Head of caudate nucleus (tissue), 42 donors: ENCODE results near the gene TMEM39B.
"Not testable (repeated sequence)": the region's sequence is repeated elsewhere in the genome, so short reads cannot be mapped to it uniquely, and the experiment has no call there.

Experiments used
- DNase-seq, 42 donors: peaks; one replicate each; pipeline versions ENCODE4 v3.0.0 to v3.0.0-alpha.2; 2020 to 2021; ENCODE audit warnings: mixed read lengths in 7 of 42
- intact Hi-C: fragments of 100-400 bp; cut with DNase I; formaldehyde crosslinking; loops from one replicate; pipeline ENCODE4 v1.15.0; 2022

The TMEM39B gene

GRCh38 chr1:32065613-32066488 is 6.9 kb upstream of the TMEM39B start:
- DNase-seq, intact Hi-C loops: not testable (repeated sequence)

DNA sequence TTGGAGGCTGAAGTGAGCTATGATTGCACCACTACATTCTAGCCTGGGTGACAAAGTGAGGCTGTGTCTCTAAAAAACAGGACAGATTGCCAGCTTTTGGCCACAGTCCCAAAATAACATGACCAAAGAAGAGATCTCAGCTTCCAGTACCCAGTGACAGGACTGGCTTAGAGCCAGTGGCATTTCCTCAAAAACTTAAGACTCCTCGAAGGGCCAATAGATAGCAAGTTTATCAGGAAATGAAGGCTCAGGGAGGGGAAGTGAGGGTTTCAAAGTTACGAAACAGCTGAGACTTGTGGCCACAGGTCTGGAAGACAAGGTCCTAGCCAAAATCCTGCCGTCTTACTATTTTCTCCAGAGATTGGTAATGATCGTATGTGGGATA is 6.3 kb upstream of the TMEM39B start:
- intact Hi-C loops, result no loop called here
- DNase-seq, result peak in 25 of 42 donors; percentile 12 to 70 (median 40)

DNA sequence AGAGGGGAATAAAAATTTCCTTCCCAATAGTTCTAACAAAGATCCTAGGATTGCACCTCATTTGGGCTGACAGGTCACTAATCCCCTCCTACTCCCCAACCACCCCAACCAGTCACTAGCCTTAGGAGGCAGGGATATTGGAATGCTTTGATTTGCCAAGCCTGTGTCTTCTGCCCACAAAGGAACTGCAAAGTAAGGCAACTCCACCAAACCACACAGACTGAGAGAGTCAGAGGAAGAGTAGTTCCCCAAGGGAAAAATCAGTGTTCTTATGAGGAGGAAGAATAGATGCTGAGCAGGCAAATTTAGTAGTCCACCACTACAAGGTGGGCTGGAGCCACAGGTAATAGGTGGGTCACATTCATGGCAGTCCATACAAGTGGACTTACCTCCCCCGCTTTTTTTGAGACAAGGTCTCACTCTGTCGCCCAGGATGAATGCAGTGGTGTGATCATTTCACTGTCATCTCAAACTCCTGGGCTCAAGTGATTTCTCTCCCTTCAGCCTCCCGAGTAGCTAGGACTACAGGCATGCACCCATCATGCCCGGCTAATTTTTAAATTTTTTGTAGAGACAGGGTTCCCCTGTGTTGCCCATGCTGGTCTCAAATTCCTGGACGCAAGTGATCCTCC is 3.7 kb upstream of the TMEM39B start:
- intact Hi-C loops, result no loop called here
- no peak for DNase-seq

GRCh38 chr1:32071758-32072621 is 749 bp upstream of the TMEM39B start:
- DNase-seq, result no peak
- intact Hi-C loops, result loop anchor here (2.0 kb wide), 1 partner anchor 57 kb away; no protein-coding TSS in a partner anchor

GRCh38 chr1:32073299-32074229 is 825 bp downstream of the TMEM39B start:
- peak in 25 of 42 donors; percentile 9 to 95 (median 38) for DNase-seq
- intact Hi-C loops, result loop anchor here (2.0 kb wide), 1 partner anchor 59 kb away; no protein-coding TSS in a partner anchor

DNA sequence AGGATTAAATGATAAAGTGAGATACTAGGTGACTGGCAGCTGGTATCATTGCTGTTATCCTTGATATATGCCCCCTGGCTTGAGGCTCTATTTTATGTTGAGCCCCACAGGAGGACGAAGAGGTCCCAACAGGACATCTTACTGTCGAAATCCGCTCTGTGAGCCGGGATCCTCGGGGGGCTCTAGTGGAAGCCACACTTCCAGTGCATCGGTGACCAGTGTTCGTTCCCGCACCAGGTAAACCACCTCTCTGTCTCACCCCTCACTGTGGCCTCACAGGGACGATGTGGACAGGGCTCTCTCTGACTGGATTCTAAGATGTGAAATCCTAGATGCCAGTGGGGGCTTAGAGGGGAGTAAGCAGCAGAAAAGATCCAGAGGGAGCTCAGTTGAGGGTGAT is 2.1 kb downstream of the TMEM39B start:
- DNase-seq, result no peak
- intact Hi-C loops, result no loop called here

DNA sequence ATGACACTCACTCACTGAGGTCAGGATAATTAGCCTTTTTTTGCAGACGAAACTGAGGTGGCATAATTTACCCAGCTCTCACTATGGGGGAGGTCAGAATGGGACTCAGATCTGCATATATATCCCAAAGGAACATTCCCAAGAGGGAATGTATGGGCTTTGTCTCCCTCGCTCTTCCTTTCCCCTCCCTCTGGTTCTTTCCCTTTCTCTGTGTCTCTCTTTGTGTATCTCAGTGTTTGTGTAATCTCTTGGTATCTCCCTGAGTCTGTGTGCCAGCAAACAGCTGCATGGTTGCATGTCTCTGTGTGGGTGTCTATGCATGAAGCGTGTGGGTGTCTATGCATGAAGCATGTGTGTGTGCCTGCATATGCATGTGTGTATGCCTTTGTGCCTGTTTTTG is 4.7 kb downstream of the TMEM39B start:
- intact Hi-C loops, result no loop called here
- no peak for DNase-seq

- DNase-seq, result no peak
- intact Hi-C loops, result no loop called here
Observed at GRCh38 chr1:32082022-32082421, 9.3 kb downstream of the TMEM39B start.

- intact Hi-C loops, DNase-seq: not testable (repeated sequence)
Observed at GRCh38 chr1:32086381-32086780, 13.6 kb downstream of the TMEM39B start.

GRCh38 chr1:32091176-32091575 is 18.4 kb downstream of the TMEM39B start:
- peak in 36 of 42 donors; percentile 21 to 86 (median 58) for DNase-seq
- intact Hi-C loops, result no loop called here

DNA sequence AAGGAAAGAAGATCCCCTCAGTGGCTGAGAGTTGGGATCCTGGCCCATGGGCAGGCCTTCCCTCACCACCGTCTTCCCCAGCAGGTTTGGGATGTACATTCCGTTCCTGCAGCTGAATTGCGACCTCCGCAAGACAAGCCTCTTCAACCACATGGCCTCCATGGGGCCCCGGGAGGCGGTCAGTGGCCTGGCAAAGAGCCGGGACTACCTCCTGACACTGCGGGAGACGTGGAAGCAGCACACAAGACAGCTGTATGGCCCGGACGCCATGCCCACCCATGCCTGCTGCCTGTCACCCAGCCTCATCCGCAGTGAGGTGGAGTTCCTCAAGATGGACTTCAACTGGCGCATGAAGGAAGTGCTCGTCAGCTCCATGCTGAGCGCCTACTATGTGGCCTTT is 18.9 kb downstream of the TMEM39B start:
- intact Hi-C loops, result no loop called here
- DNase-seq, result no peak

DNA sequence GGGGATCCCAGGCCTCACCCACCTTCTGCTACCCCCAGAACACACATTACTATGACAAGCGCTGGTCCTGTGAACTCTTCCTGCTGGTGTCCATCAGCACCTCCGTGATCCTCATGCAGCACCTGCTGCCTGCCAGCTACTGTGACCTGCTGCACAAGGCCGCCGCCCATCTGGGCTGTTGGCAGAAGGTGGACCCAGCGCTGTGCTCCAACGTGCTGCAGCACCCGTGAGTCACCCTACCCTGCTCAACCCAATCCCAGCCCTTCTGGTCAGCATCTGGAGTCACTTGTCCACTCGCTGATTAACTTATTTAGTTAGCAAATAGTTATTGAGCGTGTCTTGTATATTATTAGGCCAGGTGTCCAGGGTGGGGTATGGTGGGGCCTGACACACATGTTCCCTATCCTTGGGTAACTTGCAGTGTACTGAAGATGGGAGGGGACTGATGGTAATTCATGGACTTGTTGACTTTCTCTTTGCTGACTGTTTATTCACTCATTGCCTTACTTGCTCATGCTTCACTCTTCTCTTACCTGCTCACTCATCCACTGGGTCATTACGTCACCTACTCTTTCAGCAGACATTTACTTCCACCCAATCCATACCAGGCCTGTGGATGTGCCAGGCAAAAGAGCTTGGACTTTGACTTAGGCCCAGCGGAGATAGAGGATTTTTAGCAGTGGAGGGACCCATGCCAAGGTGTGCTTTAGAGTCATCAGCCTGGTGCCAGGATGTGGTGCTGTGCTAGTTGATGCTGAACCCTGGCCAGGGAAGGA is 22.2 kb downstream of the TMEM39B start:
- no peak for DNase-seq
- intact Hi-C loops, result no loop called here

DNA sequence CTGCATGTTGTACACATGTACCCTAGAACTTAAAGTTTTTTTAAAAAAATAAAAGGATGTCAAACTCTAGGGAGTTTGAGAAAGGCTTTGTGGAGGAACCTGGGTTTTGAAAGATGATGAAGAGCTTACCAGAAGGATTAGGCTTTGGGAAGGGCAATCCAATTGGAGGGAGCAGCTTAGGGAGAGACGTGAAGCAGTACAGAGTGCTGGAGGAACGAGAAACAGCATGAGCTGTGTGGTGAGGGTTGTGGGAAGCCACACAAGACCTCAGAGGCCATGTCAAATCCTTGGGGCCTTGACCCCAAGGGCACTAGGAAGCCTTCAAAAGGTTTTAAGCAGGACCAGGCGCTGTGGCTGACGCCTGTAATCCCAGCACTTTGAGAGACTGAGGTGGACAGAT is 26.7 kb downstream of the TMEM39B start:
- intact Hi-C loops, result no loop called here
- DNase-seq, result no peak

GRCh38 chr1:32100359-32100758 is 27.6 kb downstream of the TMEM39B start:
- DNase-seq, result peak in 16 of 42 donors; percentile 7 to 48 (median 26)
- intact Hi-C loops, result no loop called here

GRCh38 chr1:32100807-32101708 is 28.3 kb downstream of the TMEM39B start:
- intact Hi-C loops, result no loop called here
- no peak for DNase-seq

GRCh38 chr1:32104127-32104526 is 31.4 kb downstream of the TMEM39B start:
- intact Hi-C loops, result no loop called here
- no peak for DNase-seq

- intact Hi-C loops, result no loop called here
- DNase-seq, result no peak
Observed at GRCh38 chr1:32105338-32105737, 32.6 kb downstream of the TMEM39B start.
